ENCODE results near the gene OR4D2.

The OR4D2 gene

GRCh38 chr17:58187063-58187462 lies 20.3 kb downstream of the OR4D2 start:
- Histone ChIP-seq H4K20me1 (ENCODE audit: low read depth, low read length) (no peaks in the 10 kb centered on the region), H3F3A (ENCODE audit: insufficient read depth) (no peaks in the 10 kb centered on the region), H3K4me3 (ENCODE audit: insufficient read depth, low read length, poor library complexity, severe bottlenecking) (no peak overlapping the region), H3K27me3 (ENCODE audit: low read length) (no peaks in the 10 kb centered on the region), H3K9ac (ENCODE audit: low read length) (no peak overlapping the region), H3K9me2 (replicated peaks; ENCODE audit: insufficient read depth, low read length) (no peaks in the 10 kb centered on the region), H3K36me3 (ENCODE audit: low read length) (no peaks in the 10 kb centered on the region), H3K79me2 (ENCODE audit: insufficient read depth, low read length) (no peaks in the 10 kb centered on the region), H2AFZ (ENCODE audit: low read depth, low read length, severe bottlenecking) (no peak overlapping the region), H3K27ac (ENCODE audit: low read depth, low read length) (no peak overlapping the region), H3K4me2 (ENCODE audit: low read depth, low read length, poor library complexity, severe bottlenecking) (no peak overlapping the region), H3K9me3 (ENCODE audit: insufficient read depth, low read length) (no peaks in the 10 kb centered on the region)
- no peak for TF ChIP-seq EZH2phosphoT487 (conservative IDR thresholded peaks at IDR 0.05; ENCODE audit: low read length)
- no peak for TF ChIP-seq CTCF (IDR thresholded peaks at IDR 0.05; ENCODE audit: insufficient read depth, low read length, poor library complexity, severe bottlenecking)

DNA sequence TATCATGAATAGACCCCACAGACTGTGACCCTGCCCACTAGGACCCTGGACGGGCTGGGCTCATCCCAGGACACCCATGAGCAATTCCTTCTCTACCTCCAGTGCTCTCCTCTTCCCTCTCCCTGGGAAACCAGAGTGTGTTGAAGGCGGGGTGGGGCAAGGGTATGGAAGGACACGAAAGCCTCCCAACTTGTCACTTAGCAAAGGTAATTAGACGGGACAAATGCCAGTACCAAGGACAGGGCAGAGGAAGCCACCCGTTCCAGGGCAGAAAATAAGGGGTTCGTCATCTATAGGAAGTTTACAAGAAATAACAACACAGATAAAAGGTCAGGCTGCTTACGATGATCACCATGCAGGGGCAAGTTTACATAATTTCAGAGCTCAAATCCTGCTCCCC lies 20.9 kb downstream of the OR4D2 start:
- Histone ChIP-seq H3K4me2 (ENCODE audit: low read depth, low read length, poor library complexity, severe bottlenecking) (no peak overlapping the region), H3K27me3 (ENCODE audit: low read length) (no peaks in the 10 kb centered on the region), H4K20me1 (ENCODE audit: low read depth, low read length) (no peaks in the 10 kb centered on the region), H3K9ac (ENCODE audit: low read length) (no peak overlapping the region), H3K36me3 (ENCODE audit: low read length) (no peaks in the 10 kb centered on the region), H3K9me3 (ENCODE audit: insufficient read depth, low read length) (no peaks in the 10 kb centered on the region), H3K4me3 (ENCODE audit: insufficient read depth, low read length, poor library complexity, severe bottlenecking) (no peak overlapping the region), H3F3A (ENCODE audit: insufficient read depth) (no peaks in the 10 kb centered on the region), H3K79me2 (ENCODE audit: insufficient read depth, low read length) (no peaks in the 10 kb centered on the region), H3K27ac (ENCODE audit: low read depth, low read length) (no peak overlapping the region), H2AFZ (ENCODE audit: low read depth, low read length, severe bottlenecking) (no peak overlapping the region), H3K9me2 (replicated peaks; ENCODE audit: insufficient read depth, low read length) (no peaks in the 10 kb centered on the region)
- TF ChIP-seq EZH2phosphoT487 (conservative IDR thresholded peaks at IDR 0.05; ENCODE audit: low read length) (no peak), CTCF (IDR thresholded peaks at IDR 0.05; ENCODE audit: insufficient read depth, low read length, poor library complexity, severe bottlenecking) (no peak)

- no peaks in the 10 kb centered on the region for H4K20me1 ChIP-seq (ENCODE audit: low read depth, low read length)
- TF ChIP-seq CTCF (IDR thresholded peaks at IDR 0.05; ENCODE audit: insufficient read depth, low read length, poor library complexity, severe bottlenecking) (no peak), EZH2phosphoT487 (conservative IDR thresholded peaks at IDR 0.05; ENCODE audit: low read length) (no peak)
- no peak overlapping the region for H3K9ac ChIP-seq (ENCODE audit: low read length)
- no peak overlapping the region for H3K4me2 ChIP-seq (ENCODE audit: low read depth, low read length, poor library complexity, severe bottlenecking)
- no peaks in the 10 kb centered on the region for H3K36me3 ChIP-seq (ENCODE audit: low read length)
- H3F3A ChIP-seq (ENCODE audit: insufficient read depth) = no peaks in the 10 kb centered on the region
- H3K9me2 ChIP-seq (replicated peaks; ENCODE audit: insufficient read depth, low read length) = no peaks in the 10 kb centered on the region
- no peak overlapping the region for H2AFZ ChIP-seq (ENCODE audit: low read depth, low read length, severe bottlenecking)
- no peak overlapping the region for H3K4me3 ChIP-seq (ENCODE audit: insufficient read depth, low read length, poor library complexity, severe bottlenecking)
- H3K79me2 ChIP-seq (ENCODE audit: insufficient read depth, low read length) = no peaks in the 10 kb centered on the region
- no peaks in the 10 kb centered on the region for H3K9me3 ChIP-seq (ENCODE audit: insufficient read depth, low read length)
- H3K27me3 ChIP-seq (ENCODE audit: low read length) = no peaks in the 10 kb centered on the region
- H3K27ac ChIP-seq (ENCODE audit: low read depth, low read length) = no peak overlapping the region
Observed at GRCh38 chr17:58189436-58190146, 22.8 kb downstream of the OR4D2 start.
